Lower leg skin (tissue), 3 donors: ENCODE data around the gene PRDM9.

Source experiments
- POLR2A ChIP-seq, 2 donors: fragments of 450-650 bp; IDR thresholded peaks; one replicate each; pipeline ENCODE4 v1.6.1; 2016 to 2017; ENCODE audit warnings: antibody characterized with exemption in 2 of 2, mild to moderate bottlenecking in 1 of 2, moderate library complexity in 1 of 2
- TF ChIP-seq, protein P1 (sequence below), 3 donors: fragments of 450-650 bp; IDR thresholded peaks; one replicate each; pipeline ENCODE4 v1.5.1; 2016; ENCODE audit warnings: antibody characterized with exemption in 3 of 3, mild to moderate bottlenecking in 3 of 3, moderate library complexity in 2 of 3

GRCh38 chr5:23459214-23459613 is 48.2 kb upstream of the PRDM9 start:
- TF ChIP-seq, protein P1, sequence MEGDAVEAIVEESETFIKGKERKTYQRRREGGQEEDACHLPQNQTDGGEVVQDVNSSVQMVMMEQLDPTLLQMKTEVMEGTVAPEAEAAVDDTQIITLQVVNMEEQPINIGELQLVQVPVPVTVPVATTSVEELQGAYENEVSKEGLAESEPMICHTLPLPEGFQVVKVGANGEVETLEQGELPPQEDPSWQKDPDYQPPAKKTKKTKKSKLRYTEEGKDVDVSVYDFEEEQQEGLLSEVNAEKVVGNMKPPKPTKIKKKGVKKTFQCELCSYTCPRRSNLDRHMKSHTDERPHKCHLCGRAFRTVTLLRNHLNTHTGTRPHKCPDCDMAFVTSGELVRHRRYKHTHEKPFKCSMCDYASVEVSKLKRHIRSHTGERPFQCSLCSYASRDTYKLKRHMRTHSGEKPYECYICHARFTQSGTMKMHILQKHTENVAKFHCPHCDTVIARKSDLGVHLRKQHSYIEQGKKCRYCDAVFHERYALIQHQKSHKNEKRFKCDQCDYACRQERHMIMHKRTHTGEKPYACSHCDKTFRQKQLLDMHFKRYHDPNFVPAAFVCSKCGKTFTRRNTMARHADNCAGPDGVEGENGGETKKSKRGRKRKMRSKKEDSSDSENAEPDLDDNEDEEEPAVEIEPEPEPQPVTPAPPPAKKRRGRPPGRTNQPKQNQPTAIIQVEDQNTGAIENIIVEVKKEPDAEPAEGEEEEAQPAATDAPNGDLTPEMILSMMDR (IDR thresholded peaks at IDR 0.05) = no peak
- no peak for TF ChIP-seq POLR2A (IDR thresholded peaks at IDR 0.05)
